Measurements from ENCODE around the gene ST6GALNAC5.

- TF ChIP-seq POLR2A (IDR thresholded peaks at IDR 0.05; ENCODE audit: low read depth, low read length) (no peak), CTCF (IDR thresholded peaks at IDR 0.05; ENCODE audit: extremely low read depth in 1 of 2, insufficient read depth in 1 of 2, low read depth in 1 of 2, low read length in 2 of 2) (no peak), POLR2AphosphoS5 (IDR thresholded peaks at IDR 0.05; ENCODE audit: insufficient read depth, low read depth, low read length) (no peak)
Measured at GRCh38 chr1:77040826-77041225, 173.5 kb downstream of the ST6GALNAC5 start.

Measured in endothelial cell of umbilical vein (primary cell).